ENCODE data around the gene UPK3A.
"Not testable (repeated sequence)": the region's sequence is repeated elsewhere in the genome, so short reads cannot be mapped to it uniquely, and the experiment has no call there.

Gene UPK3A

DNA sequence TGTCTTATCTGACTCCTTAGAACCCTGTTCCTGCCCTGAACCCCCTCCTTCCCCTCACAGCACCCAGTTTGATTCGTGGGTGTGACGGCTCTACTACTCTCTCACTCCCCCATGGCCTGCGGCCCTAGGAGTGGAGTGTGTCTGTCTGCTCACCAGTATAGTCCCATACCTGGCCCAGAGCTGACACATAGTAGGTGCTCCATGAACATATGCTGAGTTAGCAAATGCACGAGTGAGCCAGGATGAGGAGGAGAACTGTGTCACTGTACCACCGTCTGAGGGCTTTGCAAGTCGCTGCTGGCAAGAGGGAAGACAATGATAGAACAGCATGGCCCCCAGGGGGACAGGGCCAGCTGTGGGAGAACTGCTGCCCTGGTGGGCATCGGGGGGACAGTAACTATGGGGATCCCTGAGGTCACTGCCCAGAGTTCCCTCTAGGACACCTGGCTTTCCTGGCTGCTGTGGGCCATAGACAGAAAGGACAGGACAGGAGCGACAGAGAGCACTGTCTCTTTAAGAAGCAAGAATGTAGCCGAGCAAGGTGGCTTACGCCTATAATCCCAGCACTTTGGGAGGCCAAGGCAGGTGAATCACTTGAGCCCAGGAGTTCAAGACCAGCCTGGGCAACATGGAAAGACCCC, 24.9 kb upstream of the UPK3A start:
- DNase-seq: no peak

DNA sequence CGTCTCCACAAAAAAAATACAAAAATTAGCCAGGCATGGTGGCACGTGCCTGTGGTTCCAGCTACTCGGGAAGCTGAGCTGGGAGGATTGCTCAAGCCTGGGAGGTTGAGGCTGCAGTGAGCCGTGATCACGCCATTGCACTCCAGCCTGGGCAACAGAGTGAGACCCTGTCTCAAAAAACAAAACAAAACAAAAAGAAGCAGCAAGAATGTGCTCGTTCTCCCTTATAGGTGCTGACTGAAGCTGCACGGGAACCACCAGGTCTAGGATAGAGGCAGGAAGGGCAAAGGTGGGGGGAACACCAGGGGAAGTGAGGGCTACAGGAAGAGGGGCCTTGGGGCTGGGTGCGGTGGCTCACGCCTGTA, 24.4 kb upstream of the UPK3A start:
- not testable (repeated sequence) for DNase-seq

DNA sequence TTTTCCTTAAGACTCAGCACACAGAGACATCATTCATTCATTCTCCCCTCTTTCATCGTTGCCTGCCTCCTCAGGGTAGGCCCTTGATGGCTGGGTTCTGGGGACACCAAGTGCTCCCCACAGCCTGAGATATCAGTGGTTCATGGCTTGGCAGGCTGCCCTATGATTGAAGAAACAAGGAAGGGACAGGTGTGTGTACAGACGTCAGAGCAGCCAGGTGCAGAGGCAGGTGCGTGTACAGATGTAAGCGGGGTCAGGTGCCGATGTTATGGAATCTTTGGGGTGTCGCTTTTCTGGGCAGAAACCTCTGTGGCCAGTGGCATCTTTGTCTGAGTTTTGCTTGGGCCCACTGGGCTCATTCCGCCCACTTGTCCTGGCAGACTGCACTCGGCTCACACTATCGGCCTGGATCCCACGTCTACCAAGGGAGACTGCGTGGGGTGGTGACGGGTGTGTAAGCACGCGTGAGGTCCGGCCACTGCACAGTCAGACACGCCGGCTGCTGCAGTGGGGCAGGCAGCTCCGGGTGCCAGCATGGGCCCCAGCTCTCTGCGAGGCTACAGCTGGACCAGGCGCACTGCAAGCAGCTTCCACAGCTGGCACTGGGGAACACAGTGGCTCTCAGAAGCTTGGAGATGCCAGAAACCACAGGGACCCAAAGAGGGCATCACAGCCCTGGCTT, 23.2 kb upstream of the UPK3A start:
- DNase-seq: peak; percentile 60

DNA sequence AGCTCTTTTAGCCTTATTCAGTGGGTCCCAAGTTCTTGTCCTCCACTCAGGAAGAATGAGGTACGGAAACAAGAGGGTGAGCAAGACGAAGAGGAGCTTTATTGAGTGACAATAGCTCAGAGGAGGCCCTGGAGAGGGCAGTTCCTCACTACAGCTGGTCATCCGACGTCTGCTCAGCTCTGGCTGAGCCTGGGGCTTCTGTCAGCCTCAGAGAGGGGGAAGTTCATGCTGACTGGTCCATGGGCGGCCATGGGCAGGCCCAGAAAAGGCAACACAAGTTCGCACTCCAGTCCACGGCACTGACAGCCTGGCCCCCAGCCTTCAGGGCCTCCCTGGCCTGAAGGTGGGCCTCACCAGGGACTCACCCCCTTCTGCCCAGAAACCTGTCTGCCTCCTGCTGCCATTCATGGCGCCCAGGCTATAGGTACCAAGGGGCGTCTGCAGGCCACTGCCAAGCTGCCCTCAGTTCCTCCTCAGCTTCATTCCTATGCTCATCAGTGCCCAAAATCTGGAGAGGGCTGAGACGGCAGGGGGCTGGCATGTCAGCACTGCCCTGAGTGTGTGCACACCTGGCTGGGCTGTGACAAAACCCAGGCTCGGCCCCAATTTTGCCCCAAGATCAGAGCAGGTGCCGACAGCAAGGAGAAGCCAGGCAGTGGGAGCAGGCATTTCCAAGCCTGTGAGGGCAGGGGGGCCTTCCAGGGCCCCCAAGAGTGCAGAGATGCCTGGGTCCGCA, 22.4 kb upstream of the UPK3A start:
- DNase-seq: no peak

DNA sequence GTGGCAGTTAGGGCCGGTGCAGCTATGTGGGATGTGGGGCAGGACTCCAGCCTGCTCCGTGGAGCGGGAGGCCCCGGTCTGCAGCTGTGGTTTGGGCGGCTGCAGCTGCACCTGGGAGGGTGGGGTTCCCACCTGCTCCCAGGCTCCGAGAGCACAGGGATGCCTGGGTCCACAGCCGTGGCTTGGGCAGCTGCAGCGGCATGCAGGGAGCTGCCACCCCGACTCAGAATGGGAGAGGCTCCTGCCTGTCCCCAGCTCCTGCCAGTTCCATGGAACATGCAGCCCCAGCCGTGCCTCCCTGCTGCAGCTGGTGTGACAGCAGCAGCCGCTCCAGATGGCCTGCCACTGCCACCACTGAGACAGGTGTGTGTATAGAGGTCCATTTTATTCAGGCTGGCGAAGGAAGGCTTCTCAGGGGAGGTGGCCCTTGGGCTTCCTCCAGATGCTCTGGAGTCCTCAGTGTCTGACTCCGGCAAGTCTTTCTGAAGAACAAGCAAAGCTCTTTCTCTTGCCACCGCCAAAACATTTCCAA, 21.8 kb upstream of the UPK3A start:
- peak; percentile 20 for DNase-seq

DNA sequence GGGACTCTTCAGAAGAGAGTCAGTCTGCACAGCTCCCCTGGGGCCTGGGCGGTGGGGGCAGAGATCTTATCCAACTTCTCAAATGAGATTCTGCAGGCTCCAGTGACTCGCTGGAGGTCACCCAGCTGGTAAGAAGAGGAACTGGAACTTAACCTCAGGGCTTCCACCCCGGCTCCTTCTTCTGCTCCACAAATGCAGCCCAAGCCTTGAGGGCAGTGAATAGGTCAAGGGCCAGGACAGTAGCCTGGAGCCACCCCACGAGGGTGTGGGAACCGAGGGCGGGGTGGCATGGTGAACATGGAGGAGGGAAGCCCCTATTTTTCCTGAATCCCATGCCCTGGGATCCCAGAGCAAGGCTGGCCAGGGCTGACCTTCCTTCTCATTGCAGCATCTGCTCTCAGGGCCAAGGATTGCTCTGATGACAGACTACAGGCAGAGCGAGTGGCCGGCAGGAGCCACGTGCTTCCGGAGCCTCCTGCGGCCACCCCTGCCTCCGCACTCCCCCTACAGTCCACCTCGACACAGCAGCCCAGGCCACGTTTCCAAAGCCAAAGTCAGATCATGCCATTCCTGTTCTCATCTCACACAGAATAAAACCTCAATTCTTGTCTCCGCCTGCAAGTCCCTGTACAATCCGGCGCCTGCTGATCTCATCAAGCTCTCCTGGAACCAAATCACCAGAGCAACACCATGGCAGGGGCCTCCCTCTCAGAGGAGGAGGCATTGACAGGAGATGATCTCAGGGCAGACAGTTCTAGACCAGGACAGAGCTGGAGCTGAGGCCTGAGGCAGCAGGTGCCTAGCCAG, 21.1 kb upstream of the UPK3A start:
- peak; percentile 11 for DNase-seq

DNA sequence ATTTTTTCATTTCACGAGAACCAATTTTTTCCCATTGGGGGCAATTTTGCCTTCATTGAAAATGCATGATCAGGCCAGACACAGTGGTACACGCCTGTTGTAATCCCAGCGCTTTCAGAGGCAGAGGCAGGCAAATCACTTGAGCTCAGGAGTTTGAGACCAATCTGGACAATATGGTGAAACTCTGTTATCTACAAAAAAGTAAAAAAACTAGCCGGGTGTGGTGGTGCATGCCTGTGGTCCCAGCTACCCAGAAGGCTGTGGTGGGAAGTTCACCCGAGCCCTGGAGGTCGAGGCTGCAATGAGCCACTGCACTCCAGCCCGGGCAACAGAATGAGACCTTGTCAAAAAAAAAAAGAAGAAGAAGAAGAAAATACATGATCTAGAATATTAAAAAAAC, 19.2 kb upstream of the UPK3A start:
- DNase-seq: no peak

DNA sequence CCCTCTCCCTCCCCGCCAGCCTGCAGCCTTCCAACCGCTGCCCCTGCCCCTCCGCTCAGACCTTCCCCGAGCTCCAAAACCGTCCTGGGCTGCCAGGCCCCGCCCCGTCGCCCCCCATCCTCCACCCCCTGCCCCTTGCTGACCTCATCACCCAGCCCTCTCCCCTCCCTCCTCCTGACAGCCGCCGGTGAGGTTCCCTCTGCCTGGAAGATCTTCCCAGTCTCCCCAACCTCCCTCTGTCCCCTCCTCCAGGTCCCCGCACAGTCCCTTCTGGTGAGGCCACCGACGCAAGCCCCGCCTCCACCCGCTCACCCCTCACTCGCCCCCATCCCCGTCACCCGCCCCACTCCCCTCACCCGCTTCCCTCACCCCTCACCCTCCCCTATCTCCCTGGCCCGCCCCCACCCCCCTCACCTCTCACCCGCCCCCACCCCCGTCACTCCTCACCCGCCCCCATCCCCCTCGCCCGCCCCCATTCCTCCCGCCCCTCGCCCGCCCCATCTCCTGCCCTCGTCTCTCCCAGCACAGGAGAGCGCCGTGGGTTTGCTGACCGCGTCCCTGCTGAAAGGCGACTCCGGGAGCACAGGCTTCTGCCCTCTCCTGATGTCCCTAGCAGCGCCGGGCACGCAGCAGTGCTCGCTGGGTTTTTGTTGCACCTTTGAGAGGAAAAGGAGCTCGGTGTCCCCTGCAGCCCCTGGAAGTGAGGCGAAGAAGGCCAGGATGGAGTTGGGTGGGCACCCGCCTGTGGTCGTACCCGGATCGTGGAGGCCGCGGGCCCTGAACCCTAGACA, 16.4 kb upstream of the UPK3A start:
- DNase-seq: peak; percentile 50

DNA sequence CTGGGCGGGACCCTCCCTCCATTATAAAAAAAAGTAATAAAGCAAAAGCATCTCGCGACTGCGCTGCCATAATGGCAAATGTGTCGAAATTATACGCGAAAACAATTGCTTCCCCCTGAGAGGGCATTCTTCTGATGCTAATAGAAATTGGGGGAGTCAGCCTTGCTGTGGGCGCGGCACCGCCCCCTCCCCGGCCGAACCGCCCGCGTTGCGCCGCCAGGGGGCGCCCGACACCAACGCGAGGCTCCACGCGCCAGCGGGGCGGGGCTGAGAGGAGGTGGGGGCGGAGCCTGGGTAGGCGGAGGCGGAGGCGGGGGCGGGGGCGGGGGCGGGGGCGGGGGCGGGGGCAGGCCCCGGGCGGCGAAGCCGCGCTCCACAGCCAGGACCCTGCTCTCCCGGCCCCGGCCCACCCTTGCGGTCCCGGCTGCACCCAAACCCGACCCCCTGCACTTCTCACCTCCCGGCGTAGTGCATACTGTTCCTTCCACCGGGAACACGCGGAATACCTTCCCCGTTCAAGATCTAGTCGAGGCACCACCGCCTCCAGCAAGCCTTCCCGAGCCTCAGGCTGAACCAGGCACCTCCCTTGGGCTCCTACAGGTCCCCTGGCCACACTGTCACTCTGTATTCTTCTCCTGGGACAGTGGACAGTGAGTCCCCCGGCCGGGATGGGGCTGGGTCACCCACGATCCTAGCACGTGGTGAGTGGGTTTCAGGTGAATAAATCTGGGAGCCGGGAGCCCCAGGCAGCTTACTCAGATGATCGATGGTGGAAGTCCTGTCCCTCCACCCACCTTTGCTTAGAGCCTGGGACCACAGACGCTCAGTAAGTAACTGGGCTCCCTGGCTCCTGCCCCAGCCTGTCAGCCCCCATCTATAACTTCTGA, 15.5 kb upstream of the UPK3A start:
- peak; percentile 13 for DNase-seq

DNA sequence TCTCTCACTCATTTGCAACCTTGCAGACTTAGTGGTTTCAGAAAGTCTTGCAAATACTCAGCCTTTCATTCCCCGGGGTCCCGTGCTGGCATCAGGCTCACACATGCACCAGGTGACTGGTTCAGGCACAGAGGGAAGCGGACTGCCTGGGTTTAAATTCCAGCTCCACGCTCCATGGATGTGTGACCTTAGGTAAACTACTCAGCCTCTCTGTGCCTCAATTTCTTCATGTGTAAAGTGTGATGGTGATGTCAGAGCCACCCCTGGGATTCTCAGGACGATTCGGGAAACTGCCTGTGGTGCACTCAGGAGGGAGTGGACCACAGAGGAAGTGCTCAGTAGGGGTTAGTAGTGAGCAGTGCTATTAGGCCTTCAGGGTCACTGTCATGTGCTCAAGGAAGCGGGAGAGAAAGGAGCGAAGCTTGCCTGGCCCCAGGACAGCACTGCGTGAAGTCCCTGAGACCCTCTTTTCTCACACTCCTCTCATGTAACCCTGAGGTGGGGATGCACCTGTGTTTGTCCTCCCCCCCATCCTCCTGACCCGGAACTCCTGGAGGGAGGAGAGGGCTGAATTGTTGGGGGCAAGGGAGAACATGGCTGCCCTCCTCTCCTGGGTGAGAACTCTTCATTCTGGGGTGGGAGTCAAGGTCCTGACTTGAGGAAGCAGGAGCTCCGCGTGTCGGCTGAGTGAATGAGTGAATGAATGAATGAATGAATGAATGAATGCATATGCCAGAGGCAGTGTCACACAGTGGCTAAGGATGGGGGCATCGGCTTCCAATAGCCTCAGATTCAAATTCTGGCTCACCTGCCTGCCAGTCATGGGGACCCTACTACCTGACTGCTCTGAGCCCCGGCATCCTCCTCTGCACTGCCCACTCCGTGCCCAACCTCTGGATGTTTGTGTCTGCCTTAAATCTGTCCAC, 14.4 kb upstream of the UPK3A start:
- no peak for DNase-seq

DNA sequence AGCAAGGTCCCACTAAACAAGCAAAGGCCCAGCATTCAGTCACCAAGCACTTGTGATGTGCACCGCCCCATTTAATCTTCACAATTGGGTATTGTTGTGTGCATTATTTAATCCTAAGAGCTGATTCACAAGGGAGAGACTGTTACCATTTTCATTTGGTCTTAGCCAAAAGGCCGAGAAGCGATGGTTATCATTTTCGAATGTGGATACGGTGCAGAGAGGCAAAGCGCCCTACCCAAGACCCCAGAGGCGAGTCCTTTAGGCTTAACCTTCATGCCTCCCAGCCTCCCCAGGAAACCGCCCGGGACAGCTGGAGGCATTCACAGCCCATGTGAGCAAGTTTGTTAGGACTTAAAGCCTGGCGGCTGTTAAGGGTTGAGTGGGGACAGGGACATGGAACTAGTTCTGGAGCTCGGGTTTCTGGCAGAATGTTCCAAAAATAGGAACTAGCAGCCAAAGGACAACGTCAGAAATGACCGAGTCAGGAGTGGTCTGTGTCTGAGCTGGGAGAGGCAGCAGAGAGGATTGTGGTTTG, 13.0 kb upstream of the UPK3A start:
- DNase-seq: no peak

DNA sequence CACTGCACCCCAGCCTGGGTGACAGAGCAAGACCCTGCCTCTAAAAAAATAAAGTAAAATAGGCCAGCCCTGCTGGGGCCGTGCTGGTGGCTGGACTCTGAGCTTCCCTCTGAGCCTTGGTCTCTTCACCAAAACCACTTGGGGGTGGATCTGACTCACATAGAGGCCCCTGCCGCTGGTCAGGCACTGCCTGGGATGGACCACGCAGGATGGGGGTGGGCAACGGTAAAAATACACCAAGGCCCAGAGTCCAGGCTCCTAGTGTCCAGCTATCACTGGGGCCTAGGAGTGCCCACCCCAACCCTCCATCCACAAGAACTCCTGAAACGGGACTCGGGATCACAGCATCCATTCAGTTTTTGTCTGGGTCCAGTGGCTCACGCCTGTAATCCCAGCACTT, 12.3 kb upstream of the UPK3A start:
- no peak for DNase-seq

DNA sequence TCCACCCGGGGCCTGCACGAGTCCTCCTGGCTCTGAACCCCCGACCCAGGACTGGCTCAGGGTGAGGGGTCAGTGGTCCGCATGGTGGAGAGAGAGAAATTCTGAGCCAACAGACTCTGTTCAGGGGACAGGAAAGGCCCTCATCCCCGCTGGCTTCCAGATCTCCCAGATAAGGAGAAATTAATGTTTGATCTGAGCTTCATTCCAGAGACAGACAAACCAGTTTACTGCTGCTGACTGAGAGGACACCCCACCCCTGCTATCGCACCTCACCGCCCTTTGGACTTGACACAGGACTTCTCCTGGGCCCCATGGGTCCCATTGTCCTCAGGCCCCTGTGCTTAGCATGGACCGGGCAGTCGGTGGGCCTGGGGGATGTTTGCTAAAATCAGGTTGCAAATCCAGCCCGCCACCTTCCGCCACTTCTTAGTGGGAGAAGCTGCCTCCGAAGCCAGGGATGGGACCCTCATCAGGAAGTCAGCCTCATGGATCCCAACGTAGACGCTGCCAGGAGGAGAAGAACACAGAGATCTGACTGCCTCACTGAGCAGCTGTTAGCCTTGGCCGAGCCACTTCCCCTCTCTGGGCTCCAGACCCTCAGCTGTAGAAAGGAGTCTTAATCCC, 11.2 kb upstream of the UPK3A start:
- DNase-seq: no peak

DNA sequence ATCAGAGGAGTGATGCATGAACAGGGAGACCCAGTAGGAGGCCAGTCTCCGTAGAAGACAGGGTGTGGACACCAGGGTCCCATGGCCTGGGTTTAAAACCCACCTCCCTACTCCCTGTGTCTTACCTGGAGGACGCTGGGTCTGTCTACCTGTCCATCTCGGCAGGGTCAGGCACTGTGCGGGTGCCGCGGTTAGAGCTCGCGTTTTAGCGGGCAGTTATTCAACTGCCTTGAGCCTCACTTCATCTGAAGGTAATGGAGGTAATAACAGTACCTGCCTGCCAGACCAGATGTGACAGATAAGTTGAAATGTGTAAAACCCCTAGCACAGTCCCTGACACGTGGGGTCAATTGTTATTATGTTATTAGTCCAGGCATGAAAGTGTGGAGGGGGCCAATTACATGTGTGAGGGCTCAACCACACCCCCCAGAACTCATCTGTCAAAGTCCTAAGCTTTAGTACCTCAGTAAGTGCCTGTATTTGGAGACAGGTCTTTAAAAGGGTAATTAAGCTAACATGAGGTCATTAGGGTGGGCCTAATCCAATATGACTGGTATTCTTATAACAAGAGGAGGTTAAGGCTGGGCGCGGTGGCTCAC, 8.1 kb upstream of the UPK3A start:
- no peak for DNase-seq

DNA sequence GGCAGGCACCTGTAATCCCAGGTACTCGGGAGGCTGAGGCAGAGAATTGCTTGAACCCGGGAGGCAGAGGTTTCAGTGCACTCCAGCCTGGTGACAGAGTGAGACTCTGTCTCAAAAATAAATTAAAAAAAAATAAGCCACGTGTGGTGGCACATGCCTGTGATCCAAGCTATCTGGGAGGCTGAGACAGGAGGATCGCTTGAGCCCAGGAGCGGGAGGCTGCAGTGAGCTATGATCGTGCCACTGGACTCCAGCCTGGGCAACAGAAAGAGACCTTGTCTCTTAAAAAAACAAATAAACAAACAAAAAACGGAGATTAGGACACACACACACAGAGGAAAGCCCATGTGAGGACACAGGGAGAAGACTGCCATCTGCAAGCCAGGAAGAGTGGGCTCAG, 7.0 kb upstream of the UPK3A start:
- not testable (repeated sequence) for DNase-seq

DNA sequence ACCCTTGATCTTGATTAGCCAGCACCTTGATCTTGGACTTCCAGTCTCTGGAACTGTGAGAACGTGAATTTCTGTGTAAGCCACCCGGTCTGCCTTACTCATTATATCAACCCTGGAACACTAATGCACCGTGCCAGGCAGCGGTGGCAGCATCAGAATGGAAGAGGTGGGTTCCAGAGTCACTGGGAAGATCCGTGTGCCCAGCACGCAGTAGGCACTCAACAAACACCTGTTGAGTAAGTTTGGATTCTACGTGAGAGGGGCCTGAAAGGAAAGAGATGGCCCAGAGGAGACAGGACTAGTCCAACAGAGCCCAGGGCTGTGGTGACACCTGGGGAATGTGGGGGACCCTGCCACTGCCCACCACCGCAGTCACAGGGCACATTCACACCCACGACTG, 6.6 kb upstream of the UPK3A start:
- DNase-seq: no peak

DNA sequence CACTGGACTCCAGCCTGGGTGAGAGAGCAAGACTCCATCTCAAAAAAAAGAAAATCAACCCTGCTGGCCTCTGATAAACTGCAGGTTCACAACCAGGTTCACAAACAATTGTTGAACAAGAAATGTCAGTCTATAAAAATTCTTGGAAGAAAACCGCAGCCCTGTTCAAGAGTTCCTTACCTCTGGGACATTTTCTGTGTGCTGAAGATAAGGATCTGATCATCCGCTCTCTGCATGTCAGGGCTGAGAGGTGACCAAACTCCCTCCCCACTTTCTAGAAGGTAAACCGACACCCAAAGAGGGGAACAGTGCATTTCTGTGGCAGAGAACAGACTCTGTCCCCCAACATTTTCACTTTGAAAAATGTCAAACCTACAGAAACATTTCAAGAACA, 4.2 kb upstream of the UPK3A start:
- DNase-seq: no peak

DNA sequence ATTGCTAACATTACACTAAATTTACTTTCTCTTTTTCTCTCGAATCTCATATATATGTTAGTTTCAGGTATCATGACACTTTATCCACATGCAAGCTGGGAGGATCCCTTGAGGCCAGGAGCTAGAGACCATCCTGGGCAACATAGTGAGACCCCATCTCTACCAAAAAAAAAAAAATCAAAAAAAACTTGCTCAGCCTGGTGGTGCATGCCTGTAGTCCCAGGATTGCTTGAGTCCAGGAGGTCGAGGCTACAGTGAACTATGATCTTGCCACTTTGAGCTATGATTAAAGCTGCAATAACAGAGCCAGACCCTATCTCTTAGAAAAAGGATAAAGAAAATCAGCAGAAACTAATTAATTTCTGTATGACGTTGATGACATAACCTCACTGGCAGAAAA, 3.7 kb upstream of the UPK3A start:
- DNase-seq: no peak
